ENCODE results near the gene CHD6.

The CHD6 gene

GRCh38 chr20:41617902-41618806 lies at the start of gene CHD6:
CHD6 (minus strand) TSS chr20:41618377; CDS start chr20:41551337, 67,040 bp downstream.
- peak; percentile 100 for DNase-seq

- DNase-seq = no peak
Measured at GRCh38 chr20:41664584-41664983, 46.4 kb upstream of the CHD6 start.

GRCh38 chr20:41657655-41658054 lies 39.5 kb upstream of the CHD6 start:
- no peak for DNase-seq

GRCh38 chr20:41655962-41656618 lies 37.9 kb upstream of the CHD6 start:
- peak; percentile 76 for DNase-seq

- peak; percentile 69 for DNase-seq
Measured at GRCh38 chr20:41654884-41655283, 36.7 kb upstream of the CHD6 start.

GRCh38 chr20:41654292-41654691 lies 36.1 kb upstream of the CHD6 start:
- peak; percentile 98 for DNase-seq

GRCh38 chr20:41650231-41650948 lies 32.2 kb upstream of the CHD6 start:
- DNase-seq = peak; percentile 99

GRCh38 chr20:41649489-41649888 lies 31.3 kb upstream of the CHD6 start:
- peak; percentile 84 for DNase-seq

- DNase-seq = no peak
Measured at GRCh38 chr20:41645372-41645771, 27.2 kb upstream of the CHD6 start.

- DNase-seq = peak; percentile 98
Measured at GRCh38 chr20:41643504-41643938, 25.3 kb upstream of the CHD6 start.

GRCh38 chr20:41639630-41640029 lies 21.5 kb upstream of the CHD6 start:
- no peak for DNase-seq

- no peak for DNase-seq
Measured at GRCh38 chr20:41638456-41638855, 20.3 kb upstream of the CHD6 start.

GRCh38 chr20:41635158-41635557 lies 17.0 kb upstream of the CHD6 start:
- no peak for DNase-seq

GRCh38 chr20:41632896-41633295 lies 14.7 kb upstream of the CHD6 start:
- no peak for DNase-seq

- DNase-seq = no peak
Measured at GRCh38 chr20:41631826-41632225, 13.6 kb upstream of the CHD6 start.

GRCh38 chr20:41630846-41631245 lies 12.7 kb upstream of the CHD6 start:
- no peak for DNase-seq

GRCh38 chr20:41627611-41628244 lies 9.6 kb upstream of the CHD6 start:
- no peak for DNase-seq

- no peak for DNase-seq
Measured at GRCh38 chr20:41627001-41627495, 8.9 kb upstream of the CHD6 start.

GRCh38 chr20:41623625-41624375 lies 5.6 kb upstream of the CHD6 start:
- DNase-seq = no peak

GRCh38 chr20:41622584-41622983 lies 4.4 kb upstream of the CHD6 start:
- DNase-seq = no peak

- DNase-seq = no peak
Measured at GRCh38 chr20:41621971-41622370, 3.8 kb upstream of the CHD6 start.

GRCh38 chr20:41621421-41621820 lies 3.2 kb upstream of the CHD6 start:
- DNase-seq = no peak

All from DMS53 (cell line).